T-helper 2 cell treated with Interferon-gamma antibody and Interleukin-4, amounts not matched to agents 5 μg/mL and 100 μg/mL, for 36 hours (primary cell): ENCODE data around the gene WRNIP1.

Source experiments
- DNase-seq: peaks from one replicate; pipeline ENCODE4 v3.0.0; 2021; ENCODE audit warnings: low spot score
- H3K27ac Mint-ChIP-seq: one replicate; pipeline ENCODE4 v1.8.0; 2021; ENCODE audit warnings: mild to moderate bottlenecking, mixed read lengths
- H3K27me3 Mint-ChIP-seq: one replicate; pipeline ENCODE4 v1.8.0; 2021; ENCODE audit warnings: low read depth, mixed read lengths
- H3K36me3 Mint-ChIP-seq: one replicate; pipeline ENCODE4 v1.8.0; 2021; ENCODE audit warnings: low read depth, mixed read lengths
- H3K4me1 Mint-ChIP-seq: one replicate; pipeline ENCODE4 v1.8.0; 2021; ENCODE audit warnings: low read depth, mixed read lengths
- H3K4me3 Mint-ChIP-seq: one replicate; pipeline ENCODE4 v1.8.0; 2022; ENCODE audit warnings: mild to moderate bottlenecking, moderate library complexity, mixed read lengths
- H3K9me3 Mint-ChIP-seq: one replicate; pipeline ENCODE4 v1.8.0; 2021; ENCODE audit warnings: mixed read lengths

WRNIP1 gene

DNA sequence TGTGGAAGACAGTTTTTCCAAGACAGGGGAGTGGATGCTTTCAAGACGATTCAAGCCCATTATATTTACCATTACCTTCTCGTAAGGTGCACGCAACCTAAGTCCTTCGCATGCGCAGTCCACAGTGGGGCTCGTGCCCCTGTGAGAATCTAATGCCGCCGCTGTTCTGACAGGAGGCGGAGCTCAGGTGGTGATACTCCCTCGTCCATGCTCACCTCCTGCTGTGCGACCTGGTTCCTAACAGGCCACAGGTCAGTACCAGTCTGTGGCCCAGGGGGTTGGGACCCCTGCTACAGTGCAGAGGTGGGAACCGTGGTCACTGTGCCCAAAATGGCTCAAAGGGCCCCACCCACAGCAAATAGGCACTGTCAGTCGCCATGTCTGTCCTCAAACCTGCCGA is 39.8 kb downstream of the WRNIP1 start:
- no peak for DNase-seq
- no peak overlapping the region for H3K4me3 Mint-ChIP-seq
- no peaks in the 10 kb centered on the region for H3K27me3 Mint-ChIP-seq
- peaks cover 11% of the 10 kb centered on the region for H3K4me1 Mint-ChIP-seq
- H3K36me3 Mint-ChIP-seq: no peaks in the 10 kb centered on the region
- H3K9me3 Mint-ChIP-seq: no peaks in the 10 kb centered on the region
- H3K27ac Mint-ChIP-seq: no peak overlapping the region

DNA sequence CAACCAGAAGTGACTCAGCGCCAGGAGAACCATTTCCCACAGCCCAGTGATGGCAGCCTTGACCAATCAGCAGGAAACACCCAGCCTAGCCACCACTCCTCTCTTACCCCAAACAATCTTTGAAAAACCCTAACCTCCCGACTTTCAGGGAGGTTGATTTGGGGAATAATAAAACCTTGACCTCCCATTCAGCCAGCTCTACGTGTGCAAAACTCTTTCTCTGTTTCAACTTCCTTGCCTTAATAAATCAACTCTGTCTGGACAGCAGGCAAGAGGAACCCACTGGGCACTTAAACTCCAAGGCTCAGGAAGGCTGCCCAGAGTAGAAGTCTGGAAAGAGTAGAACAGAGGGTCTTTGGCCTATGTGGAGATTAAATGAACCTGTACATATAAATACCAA is 41.5 kb downstream of the WRNIP1 start:
- no peak for DNase-seq
- Mint-ChIP-seq H3K27me3 (no peaks in the 10 kb centered on the region), H3K36me3 (no peaks in the 10 kb centered on the region), H3K4me3 (no peak overlapping the region), H3K9me3 (no peaks in the 10 kb centered on the region), H3K27ac (no peak overlapping the region), H3K4me1 (peaks cover 11% of the 10 kb centered on the region)

DNA sequence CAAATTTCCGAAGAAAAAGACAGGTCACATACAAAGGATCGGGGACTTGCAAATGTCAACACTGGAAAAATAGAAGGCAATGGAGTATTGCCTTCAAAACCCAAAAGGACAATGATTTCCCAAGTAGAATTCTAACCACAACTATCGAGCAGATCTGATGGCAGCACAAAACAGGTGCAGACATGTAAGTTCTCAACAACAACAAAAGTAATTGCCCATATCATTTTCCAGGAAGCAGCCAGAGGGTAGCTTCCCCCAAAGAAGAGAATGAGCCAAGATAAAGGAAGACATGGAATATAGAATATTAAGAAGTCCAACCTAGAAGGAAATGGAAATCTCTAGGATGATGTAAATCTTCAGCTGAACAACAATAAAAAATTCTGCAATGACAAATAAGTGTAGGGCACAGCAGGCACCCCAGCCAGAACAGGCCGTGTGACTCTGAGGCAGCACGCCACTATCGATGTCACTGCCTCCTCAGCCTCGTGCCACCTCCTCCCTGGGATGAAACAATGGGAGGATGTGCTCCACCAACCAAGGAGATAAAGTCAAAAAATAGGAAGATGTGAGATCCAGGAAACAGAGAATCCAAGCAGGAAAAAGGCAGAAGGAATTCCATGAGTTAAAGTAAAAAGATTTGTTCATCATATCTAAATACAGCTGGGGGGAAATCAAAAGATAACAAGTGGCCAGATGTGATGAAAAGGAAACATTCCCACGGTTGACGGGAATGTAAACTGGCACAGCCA is 42.3 kb downstream of the WRNIP1 start:
- Mint-ChIP-seq H3K4me3 (no peak overlapping the region), H3K9me3 (no peaks in the 10 kb centered on the region)

DNA sequence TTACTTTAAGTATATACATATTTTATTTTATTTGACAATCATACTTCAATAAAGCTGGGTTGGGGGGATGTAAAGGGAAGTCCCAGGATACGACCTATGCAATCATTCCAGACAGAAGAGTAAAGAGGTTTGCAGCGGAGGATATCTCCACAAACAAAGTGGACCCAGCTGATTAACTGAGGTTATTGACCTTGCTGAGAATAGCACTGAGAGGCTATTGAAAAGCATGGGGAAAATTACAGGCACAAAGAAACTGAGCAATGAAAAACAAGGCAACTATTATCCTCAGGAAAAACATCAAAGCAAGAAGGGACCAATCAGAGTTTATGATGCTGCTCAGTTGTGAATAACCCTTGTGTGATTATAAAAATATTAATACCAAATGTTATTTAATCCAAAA is 43.8 kb downstream of the WRNIP1 start:
- Mint-ChIP-seq H3K9me3 (peaks cover 3% of the 10 kb centered on the region), H3K4me1 (peaks cover 11% of the 10 kb centered on the region), H3K27ac (no peak overlapping the region), H3K36me3 (no peaks in the 10 kb centered on the region), H3K4me3 (no peak overlapping the region), H3K27me3 (no peaks in the 10 kb centered on the region)
- DNase-seq: no peak

More for the DNA sequence above, 42.3 kb downstream of the WRNIP1 start:
- no peak for DNase-seq
- H3K27ac Mint-ChIP-seq: no peak overlapping the region
- H3K4me1 Mint-ChIP-seq: peaks cover 11% of the 10 kb centered on the region
- H3K27me3 Mint-ChIP-seq: no peaks in the 10 kb centered on the region
- H3K36me3 Mint-ChIP-seq: no peaks in the 10 kb centered on the region

DNA sequence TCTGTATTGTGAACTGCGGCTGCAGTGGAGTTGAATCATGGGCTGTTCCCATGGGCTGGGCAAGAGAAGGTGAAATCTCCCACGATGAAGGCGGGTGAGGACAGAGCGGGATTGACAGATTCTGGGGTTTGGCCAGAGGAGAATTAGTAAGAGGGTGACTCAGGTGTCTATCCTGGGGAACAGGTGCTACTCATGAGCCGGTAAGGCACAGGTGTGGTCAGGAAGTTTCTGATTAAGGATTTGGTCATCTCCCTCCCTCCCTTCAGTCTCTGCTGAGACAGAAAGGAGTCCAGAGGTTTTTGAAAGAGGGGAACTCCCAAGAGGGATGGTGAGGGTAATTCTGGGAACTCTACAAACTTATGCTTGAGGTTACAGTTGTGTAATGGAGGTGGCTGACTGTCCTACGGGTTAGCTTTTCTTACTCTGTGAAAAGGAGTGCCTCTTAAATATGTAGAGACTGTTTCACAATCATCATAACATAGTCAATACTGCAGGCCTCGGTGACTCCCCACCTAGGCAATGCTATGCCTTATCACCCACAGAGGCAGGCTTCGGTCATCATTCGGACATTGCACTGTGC is 45.0 kb downstream of the WRNIP1 start:
- H3K4me1 Mint-ChIP-seq: peaks cover 11% of the 10 kb centered on the region
- H3K27ac Mint-ChIP-seq: no peak overlapping the region
- no peak for DNase-seq
- H3K9me3 Mint-ChIP-seq: peaks cover 6% of the 10 kb centered on the region
- H3K36me3 Mint-ChIP-seq: no peaks in the 10 kb centered on the region
- H3K4me3 Mint-ChIP-seq: no peak overlapping the region
- no peaks in the 10 kb centered on the region for H3K27me3 Mint-ChIP-seq

DNA sequence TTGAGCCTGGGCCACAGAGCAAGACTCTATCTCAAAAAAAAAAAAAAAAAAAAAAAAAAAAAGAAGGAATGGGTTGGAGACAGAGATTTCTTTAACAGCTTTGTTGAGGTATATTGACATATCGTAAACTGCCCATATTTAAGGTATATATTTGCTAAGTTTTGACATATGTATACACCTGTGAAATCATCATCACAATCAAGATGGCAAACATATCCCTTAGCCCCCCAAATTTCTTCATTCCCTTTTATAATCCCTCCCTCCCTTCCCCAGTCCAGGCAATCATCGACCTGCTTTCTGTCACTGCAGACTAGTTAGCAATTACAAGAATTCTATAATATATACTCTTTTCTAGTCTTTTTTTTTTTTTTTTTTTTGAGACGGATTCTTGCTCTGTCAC is 47.5 kb downstream of the WRNIP1 start:
- Mint-ChIP-seq H3K4me1 (peaks cover 15% of the 10 kb centered on the region), H3K9me3 (peaks cover 32% of the 10 kb centered on the region), H3K4me3 (no peak overlapping the region), H3K27ac (no peak overlapping the region), H3K36me3 (peaks cover 12% of the 10 kb centered on the region), H3K27me3 (no peaks in the 10 kb centered on the region)
- DNase-seq: no peak

DNA sequence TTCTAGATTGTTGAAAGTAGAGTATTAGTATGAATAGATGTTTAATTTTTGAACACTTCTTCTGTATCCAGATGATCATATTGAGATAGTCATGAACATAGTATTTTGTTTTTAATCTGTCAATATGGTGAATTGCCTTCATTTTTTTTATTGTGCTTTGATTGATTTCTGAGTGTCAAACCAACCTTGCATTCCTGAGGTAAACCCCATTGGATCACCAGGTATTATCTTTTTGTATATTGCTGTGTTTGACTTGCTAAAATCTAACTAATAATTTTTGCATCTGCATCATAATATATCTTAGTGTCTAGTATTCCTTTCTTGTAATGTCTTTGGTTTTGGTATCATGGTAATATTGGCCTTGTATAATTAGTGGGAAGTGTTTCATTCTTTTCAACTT is 51.0 kb downstream of the WRNIP1 start:
- DNase-seq: no peak
- Mint-ChIP-seq H3K9me3 (peaks cover 32% of the 10 kb centered on the region), H3K27me3 (no peaks in the 10 kb centered on the region), H3K4me1 (peaks cover 28% of the 10 kb centered on the region), H3K36me3 (peaks cover 12% of the 10 kb centered on the region), H3K4me3 (no peak overlapping the region), H3K27ac (no peak overlapping the region)

DNA sequence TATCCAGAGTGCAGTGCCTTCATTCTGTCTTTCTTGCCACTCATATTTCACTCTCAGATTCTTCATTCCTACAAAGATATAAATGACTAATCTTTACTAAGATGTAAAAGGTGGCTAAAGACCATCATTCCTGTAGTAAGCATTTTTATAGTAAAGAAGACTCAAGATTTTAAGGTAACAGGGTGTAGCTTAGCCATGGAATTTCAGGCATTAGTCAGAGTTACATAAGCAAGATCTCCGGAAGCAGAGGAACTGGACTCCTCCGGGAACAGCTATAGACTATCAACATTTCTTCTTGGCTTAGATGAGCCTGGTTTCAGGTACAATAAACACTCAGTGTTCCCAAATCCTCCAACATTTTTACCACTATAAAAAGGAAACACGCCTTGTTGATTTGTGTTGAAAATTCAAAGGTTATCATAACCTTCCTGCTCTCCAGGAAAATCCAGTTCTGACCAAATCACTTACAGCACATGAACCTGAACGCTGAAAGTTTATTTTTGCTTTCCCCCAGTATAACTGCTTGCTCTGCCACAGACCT is 52.8 kb downstream of the WRNIP1 start:
- peaks cover 29% of the 10 kb centered on the region for H3K4me1 Mint-ChIP-seq
- no peak overlapping the region for H3K4me3 Mint-ChIP-seq
- peaks cover 12% of the 10 kb centered on the region for H3K36me3 Mint-ChIP-seq
- no peaks in the 10 kb centered on the region for H3K27me3 Mint-ChIP-seq
- H3K27ac Mint-ChIP-seq: no peak overlapping the region
- H3K9me3 Mint-ChIP-seq: peaks cover 32% of the 10 kb centered on the region
- no peak for DNase-seq

DNA sequence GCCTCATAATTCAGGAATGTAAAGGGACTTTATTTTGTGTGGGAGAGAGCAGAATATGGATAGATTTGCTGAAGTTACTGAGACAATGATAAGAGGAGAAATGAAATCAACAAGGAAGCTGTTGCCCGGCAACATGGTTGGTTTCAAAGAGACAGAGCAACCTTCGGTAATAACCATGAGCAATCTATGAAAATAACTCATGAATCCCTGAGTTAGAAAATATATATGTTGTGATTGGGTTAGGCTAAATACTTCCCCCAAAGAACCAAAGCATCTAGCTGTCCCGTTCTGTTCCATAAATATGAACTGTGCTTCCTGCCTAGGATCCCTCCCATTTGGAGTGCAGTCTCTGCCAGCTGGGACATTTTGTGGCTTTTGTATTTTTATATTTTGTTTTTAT is 53.4 kb downstream of the WRNIP1 start:
- peaks cover 29% of the 10 kb centered on the region for H3K4me1 Mint-ChIP-seq
- H3K9me3 Mint-ChIP-seq: peaks cover 32% of the 10 kb centered on the region
- no peak for DNase-seq
- H3K27me3 Mint-ChIP-seq: no peaks in the 10 kb centered on the region
- no peak overlapping the region for H3K4me3 Mint-ChIP-seq
- no peak overlapping the region for H3K27ac Mint-ChIP-seq
- peaks cover 14% of the 10 kb centered on the region for H3K36me3 Mint-ChIP-seq

DNA sequence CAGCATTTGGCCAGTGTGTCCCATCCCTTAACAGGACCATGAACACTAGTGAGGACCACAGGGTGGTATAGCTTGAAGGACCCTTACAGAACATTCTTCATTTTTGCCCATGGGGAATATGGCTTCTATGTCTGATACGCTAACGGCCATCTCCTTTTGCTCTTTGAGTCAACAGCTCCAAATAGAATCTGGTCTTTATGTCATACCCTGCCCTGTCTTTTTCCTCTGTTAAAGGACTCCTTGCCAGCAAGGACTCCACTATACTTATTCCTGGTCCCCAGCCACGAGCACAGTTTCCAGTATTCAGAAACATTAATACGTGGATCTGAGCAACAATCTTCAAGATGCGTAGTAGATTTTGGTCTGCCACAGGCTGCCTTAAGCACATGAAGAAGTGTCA is 53.9 kb downstream of the WRNIP1 start:
- H3K27ac Mint-ChIP-seq: no peak overlapping the region
- H3K4me3 Mint-ChIP-seq: no peak overlapping the region
- H3K9me3 Mint-ChIP-seq: peaks cover 28% of the 10 kb centered on the region
- peaks cover 29% of the 10 kb centered on the region for H3K4me1 Mint-ChIP-seq
- DNase-seq: no peak
- peaks cover 14% of the 10 kb centered on the region for H3K36me3 Mint-ChIP-seq
- no peaks in the 10 kb centered on the region for H3K27me3 Mint-ChIP-seq

DNA sequence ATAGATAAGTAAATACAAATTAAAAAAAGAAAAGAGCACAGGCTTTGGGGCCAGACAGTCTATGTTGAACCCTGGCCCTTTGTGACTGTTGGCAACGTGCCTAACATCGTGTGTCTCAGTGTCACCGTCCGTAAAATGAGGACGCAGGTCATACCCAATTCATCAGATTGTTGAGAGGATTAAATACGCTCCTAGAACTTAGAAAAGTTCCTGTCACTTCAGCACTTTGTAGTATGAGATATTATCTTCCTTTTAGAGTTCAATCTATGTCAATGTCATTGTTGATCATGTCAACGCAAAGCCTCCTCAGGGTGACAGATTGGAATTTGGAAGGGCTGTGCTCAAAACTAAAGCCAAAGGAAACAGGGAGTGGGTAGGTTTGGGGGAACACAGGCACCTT is 54.8 kb downstream of the WRNIP1 start:
- Mint-ChIP-seq H3K36me3 (peaks cover 16% of the 10 kb centered on the region), H3K27me3 (no peaks in the 10 kb centered on the region), H3K4me1 (peaks cover 29% of the 10 kb centered on the region), H3K4me3 (peak overlapping the region; percentile 62), H3K9me3 (peaks cover 28% of the 10 kb centered on the region), H3K27ac (peak overlapping the region; percentile 66)
- DNase-seq: no peak

DNA sequence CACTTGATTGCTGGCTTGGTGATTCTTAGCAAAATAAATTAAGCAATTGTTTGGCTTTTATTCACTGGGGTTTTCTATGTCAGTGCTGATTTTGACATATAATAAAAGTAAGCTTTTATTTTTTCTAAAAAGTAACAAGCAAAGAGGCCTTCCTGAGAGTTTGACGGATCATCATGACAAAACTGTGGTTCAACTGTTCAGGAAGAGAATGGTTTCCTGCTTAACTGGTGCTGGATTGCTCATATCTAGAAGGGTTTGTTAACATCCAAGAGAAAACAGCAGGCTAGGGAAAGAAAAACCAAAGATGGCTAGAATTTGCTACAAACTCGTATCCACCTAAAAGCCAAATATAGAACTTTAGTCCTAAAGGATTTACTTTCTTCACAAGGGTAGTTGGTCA is 55.2 kb downstream of the WRNIP1 start:
- peaks cover 23% of the 10 kb centered on the region for H3K9me3 Mint-ChIP-seq
- H3K27me3 Mint-ChIP-seq: no peaks in the 10 kb centered on the region
- H3K4me1 Mint-ChIP-seq: peaks cover 29% of the 10 kb centered on the region
- H3K36me3 Mint-ChIP-seq: peaks cover 16% of the 10 kb centered on the region
- H3K4me3 Mint-ChIP-seq: peak overlapping the region; percentile 62
- H3K27ac Mint-ChIP-seq: peak overlapping the region; percentile 66
- DNase-seq: no peak

DNA sequence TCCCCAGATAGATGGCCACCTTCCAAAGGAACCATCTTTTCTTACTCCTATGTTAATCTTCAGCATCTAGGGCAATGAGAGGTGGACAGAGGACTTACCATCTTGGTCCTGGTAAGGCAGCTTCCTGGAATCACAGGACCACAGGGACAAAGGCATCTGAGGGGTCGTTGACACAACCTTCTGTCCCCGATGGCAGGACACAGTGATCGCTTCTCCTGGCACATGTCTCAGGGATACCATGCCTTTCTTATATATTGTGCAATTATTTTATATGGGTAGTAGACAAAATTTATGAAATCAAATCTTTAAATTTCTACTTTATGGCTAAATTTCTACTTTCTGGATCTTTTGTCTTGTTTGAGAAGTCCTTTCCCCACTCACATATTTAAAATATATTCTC is 56.4 kb downstream of the WRNIP1 start:
- H3K9me3 Mint-ChIP-seq: peaks cover 12% of the 10 kb centered on the region
- H3K27me3 Mint-ChIP-seq: no peaks in the 10 kb centered on the region
- peaks cover 11% of the 10 kb centered on the region for H3K36me3 Mint-ChIP-seq
- H3K4me3 Mint-ChIP-seq: no peak overlapping the region
- peaks cover 29% of the 10 kb centered on the region for H3K4me1 Mint-ChIP-seq
- H3K27ac Mint-ChIP-seq: no peak overlapping the region
- DNase-seq: no peak

DNA sequence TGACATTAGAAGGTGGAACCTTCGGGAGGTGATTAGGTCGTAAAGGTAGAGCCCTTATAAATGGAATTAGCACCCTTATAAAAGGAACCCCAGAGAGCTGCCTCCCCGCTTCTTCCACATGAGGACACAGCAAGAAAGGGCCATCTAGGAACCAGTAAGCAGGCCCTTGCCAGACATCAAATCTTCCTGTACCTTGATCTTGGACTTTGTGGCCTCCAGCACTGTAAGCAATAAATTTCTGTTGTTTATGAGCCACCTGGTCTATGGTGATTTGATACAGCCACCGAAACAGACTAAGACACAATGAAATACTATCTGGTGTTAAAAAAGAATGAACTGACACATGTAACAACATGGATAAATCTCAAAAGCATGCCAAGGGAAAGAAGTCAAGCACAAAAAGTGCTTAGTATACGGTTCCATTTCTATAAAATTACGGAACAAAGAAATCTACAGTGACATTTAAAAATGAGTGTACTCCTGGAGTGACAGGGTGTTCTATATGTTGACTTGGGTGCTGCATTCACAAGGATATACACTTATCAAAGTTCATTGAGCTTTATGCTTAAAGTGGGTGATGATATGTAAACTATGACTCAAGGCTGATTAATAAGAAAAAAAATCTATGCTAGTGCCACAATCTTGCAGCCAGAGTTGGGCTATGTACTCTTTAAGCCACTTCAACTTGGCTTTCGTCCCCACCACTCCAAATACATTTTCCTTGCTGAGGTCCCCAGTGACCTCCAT is 58.1 kb downstream of the WRNIP1 start:
- no peaks in the 10 kb centered on the region for H3K9me3 Mint-ChIP-seq

More for the DNA sequence above, 58.1 kb downstream of the WRNIP1 start:
- Mint-ChIP-seq H3K4me3 (no peak overlapping the region), H3K27ac (no peak overlapping the region), H3K36me3 (peaks cover 4% of the 10 kb centered on the region), H3K27me3 (no peaks in the 10 kb centered on the region), H3K4me1 (peaks cover 23% of the 10 kb centered on the region)
- no peak for DNase-seq
